Fibroblast of lung (primary cell): ENCODE data around the gene POLQ.

Experiments
- CTCF ChIP-seq, 2 donors: IDR thresholded peaks in 1 of 2; conservative IDR thresholded peaks in 1 of 2; 1 replicate in 1 of 2; 2 replicates in 1 of 2; pipeline ENCODE4 v1.5.1; 2011 to 2012; ENCODE audit warnings: low read length in 2 of 2, control low read depth in 1 of 2, inconsistent platforms in 1 of 2, low read depth in 1 of 2, mild to moderate bottlenecking in 1 of 2
- EZH2 ChIP-seq: IDR thresholded peaks from 2 replicates; pipeline ENCODE4 v1.5.1; 2012; ENCODE audit warnings: low read length, control low read depth, mild to moderate bottlenecking; ENCODE audit errors: missing control alignments

- TF ChIP-seq CTCF (conservative IDR thresholded peaks at IDR 0.05 in 1 of 2, IDR thresholded peaks at IDR 0.05 in 1 of 2; ENCODE audit: low read depth in 1 of 2, low read length in 2 of 2) (peak; percentile 16 to 23), EZH2 (no peak)
Measured at GRCh38 chr3:121493431-121493830, 52.4 kb downstream of the POLQ start.
